OCI-LY1 (cell line): Measurements from ENCODE around the gene BARHL2.

Source experiments
- H2AFZ ChIP-seq: fragments of 200-600 bp; sonication (generic), shearing (Covaris generic); 2 replicates; pipeline ENCODE4 v1.6.0; 2014; ENCODE audit warnings: antibody characterized with exemption, mild to moderate bottlenecking, low read length
- H3F3A ChIP-seq: fragments of 200-600 bp; sonication (generic), shearing (Covaris generic); 2 replicates; pipeline ENCODE4 v1.6.0; 2014; ENCODE audit warnings: mild to moderate bottlenecking, antibody characterized with exemption, low read length, moderate library complexity; ENCODE audit not compliant: insufficient read depth
- H3K27ac ChIP-seq: fragments of 200-600 bp; sonication (generic); 2 replicates; pipeline ENCODE4 v1.5.1; 2014; ENCODE audit warnings: low read length, mixed run types, mild to moderate bottlenecking, low read depth; ENCODE audit not compliant: poor library complexity, severe bottlenecking
- H3K27me3 ChIP-seq: fragments of 200-600 bp; sonication (generic); 2 replicates; pipeline ENCODE4 v1.6.0; 2014; ENCODE audit warnings: antibody characterized with exemption, mild to moderate bottlenecking, low read length, moderate library complexity; ENCODE audit not compliant: insufficient read depth
- H3K36me3 ChIP-seq: fragments of 200-600 bp; sonication (generic); 2 replicates; pipeline ENCODE4 v1.6.1; 2014; ENCODE audit warnings: mild to moderate bottlenecking, antibody characterized with exemption, low read length, moderate library complexity, mixed read lengths; ENCODE audit not compliant: insufficient read depth
- H3K4me1 ChIP-seq: fragments of 200-600 bp; sonication (generic); 2 replicates; pipeline ENCODE4 v1.5.1; 2014; ENCODE audit warnings: mild to moderate bottlenecking, low read length, moderate library complexity; ENCODE audit not compliant: insufficient read depth, severe bottlenecking
- H3K4me2 ChIP-seq: fragments of 200-600 bp; sonication (generic), shearing (Covaris generic); 2 replicates; pipeline ENCODE4 v1.6.1; 2014; ENCODE audit warnings: low read length
- H3K4me3 ChIP-seq: fragments of 200-600 bp; sonication (generic); 2 replicates; pipeline ENCODE4 v1.5.1; 2014; ENCODE audit warnings: low read length, low read depth, mild to moderate bottlenecking, mixed read lengths; ENCODE audit not compliant: poor library complexity, severe bottlenecking
- H3K79me2 ChIP-seq: fragments of 200-600 bp; shearing (Covaris generic); 2 replicates; pipeline ENCODE4 v1.6.1; 2016; ENCODE audit warnings: mixed run types, low read length, mixed read lengths; ENCODE audit not compliant: insufficient read depth
- H3K9ac ChIP-seq: fragments of 200-600 bp; sonication (generic), shearing (Covaris generic); 2 replicates; pipeline ENCODE4 v1.6.1; 2014; ENCODE audit warnings: mild to moderate bottlenecking, low read length, mixed read lengths
- H3K9me2 ChIP-seq: fragments of 200-600 bp; sonication (generic), shearing (Covaris generic); 2 replicates; pipeline ENCODE4 v1.6.1; 2014; ENCODE audit warnings: low read depth, mild to moderate bottlenecking, low read length, mixed read lengths
- H3K9me3 ChIP-seq: fragments of 200-600 bp; shearing (Covaris generic); 2 replicates; pipeline ENCODE4 v1.6.1; 2014; ENCODE audit warnings: low read length, mixed read lengths
- H4K20me1 ChIP-seq: fragments of 200-600 bp; sonication (generic), shearing (Covaris generic); 2 replicates; pipeline ENCODE4 v1.6.0; 2016; ENCODE audit warnings: mild to moderate bottlenecking, low read length; ENCODE audit not compliant: insufficient read depth
- CTCF ChIP-seq: fragments of 200-600 bp; sonication (generic), shearing (Covaris generic); IDR thresholded peaks from 2 replicates; pipeline ENCODE4 v1.5.1; 2017; ENCODE audit warnings: mild to moderate bottlenecking, antibody characterized with exemption, low read length, moderate library complexity, mixed read lengths
- EZH2 ChIP-seq: fragments of 200-600 bp; sonication (generic), shearing (Covaris generic); IDR thresholded peaks from 2 replicates; pipeline ENCODE4 v1.8.0; 2017; ENCODE audit warnings: borderline replicate concordance, mixed run types, mild to moderate bottlenecking, antibody characterized with exemption, low read length, moderate library complexity, mixed read lengths

BARHL2 gene

GRCh38 chr1:90729504-90730242 is 12.6 kb upstream of the BARHL2 start:
- H3K27ac ChIP-seq, result no peak overlapping the region
- TF ChIP-seq EZH2, result no peak
- H4K20me1 ChIP-seq, result no peaks in the 10 kb centered on the region
- no peak overlapping the region for H3K4me3 ChIP-seq
- H3K79me2 ChIP-seq, result no peaks in the 10 kb centered on the region
- H2AFZ ChIP-seq, result no peak overlapping the region
- no peaks in the 10 kb centered on the region for H3K27me3 ChIP-seq
- no peaks in the 10 kb centered on the region for H3F3A ChIP-seq
- H3K9me3 ChIP-seq, result no peaks in the 10 kb centered on the region
- no peaks in the 10 kb centered on the region for H3K4me1 ChIP-seq
- no peaks in the 10 kb centered on the region for H3K36me3 ChIP-seq
- H3K4me2 ChIP-seq, result no peak overlapping the region
- H3K9me2 ChIP-seq, result no peaks in the 10 kb centered on the region
- H3K9ac ChIP-seq, result no peak overlapping the region

DNA sequence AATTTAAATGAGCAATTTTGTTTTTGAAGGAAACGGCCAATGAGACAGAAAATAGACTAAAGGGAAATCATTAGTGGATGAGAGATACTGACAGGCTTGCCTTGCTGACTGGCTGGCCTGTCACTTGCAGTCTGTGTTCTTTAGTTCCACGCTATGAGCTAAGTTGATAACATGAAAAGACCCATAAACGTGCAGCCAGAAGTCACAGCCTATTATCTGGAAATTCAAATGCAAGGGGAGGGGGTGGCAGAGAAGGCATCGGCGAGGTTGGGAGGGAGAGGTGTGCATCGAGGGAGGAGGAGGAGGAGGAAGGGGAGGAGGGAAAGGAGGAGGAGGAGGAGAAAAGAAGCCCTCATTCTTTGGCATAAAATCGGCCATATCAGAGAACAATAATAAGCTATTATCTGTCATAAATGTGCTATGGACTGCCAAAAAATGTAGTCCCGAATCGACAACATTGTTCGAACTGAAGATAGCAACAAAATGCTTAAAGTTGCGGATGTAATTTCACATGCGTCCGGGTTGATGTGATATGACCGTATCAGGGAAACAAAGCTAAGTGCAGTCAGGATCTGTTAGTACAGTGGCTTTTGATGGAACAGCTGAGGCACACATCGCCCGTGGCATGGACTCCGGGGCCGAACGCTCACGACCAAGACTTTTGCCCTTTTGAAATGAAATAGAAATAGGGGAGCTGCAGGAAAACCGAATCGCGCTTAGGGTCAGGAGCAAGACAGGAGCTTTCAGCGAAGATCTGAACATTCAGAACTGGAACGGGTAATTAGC is 11.6 kb upstream of the BARHL2 start:
- Histone ChIP-seq H3K9me3 (no peaks in the 10 kb centered on the region), H3K79me2 (no peaks in the 10 kb centered on the region), H3K4me1 (no peaks in the 10 kb centered on the region), H4K20me1 (no peaks in the 10 kb centered on the region), H3K4me3 (no peak overlapping the region), H3K36me3 (no peaks in the 10 kb centered on the region), H3K4me2 (no peak overlapping the region), H3K9me2 (no peaks in the 10 kb centered on the region), H2AFZ (no peak overlapping the region), H3K27me3 (no peaks in the 10 kb centered on the region), H3K27ac (no peak overlapping the region), H3K9ac (no peak overlapping the region), H3F3A (no peaks in the 10 kb centered on the region)
- TF ChIP-seq EZH2 (no peak), CTCF (no peak)

DNA sequence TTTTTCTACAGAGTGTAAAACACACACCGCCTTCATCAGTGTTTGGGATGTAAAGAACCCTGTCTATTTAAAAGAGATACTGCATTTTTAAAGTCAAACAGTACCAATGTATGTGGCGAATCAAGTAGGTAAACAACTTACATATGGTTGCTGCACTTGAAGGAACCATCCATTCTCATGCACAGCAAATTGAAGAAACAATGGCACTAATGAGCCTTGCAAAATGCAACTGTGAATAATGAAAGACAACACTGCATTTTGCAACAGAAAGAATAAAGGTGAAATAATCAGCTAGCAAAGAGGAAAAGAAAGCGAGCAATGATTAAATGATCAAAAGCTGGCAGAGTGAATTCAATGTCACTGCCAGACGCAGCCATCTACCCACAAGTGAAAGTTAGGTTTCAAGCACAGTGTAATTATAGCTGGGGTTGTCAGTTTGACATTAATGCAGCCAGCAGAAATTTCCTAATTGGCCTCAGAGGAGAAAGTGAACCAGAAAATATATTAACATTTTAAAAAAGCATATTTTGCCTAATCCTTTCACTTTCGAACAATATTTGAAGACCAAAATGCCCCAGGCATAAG is 10.9 kb upstream of the BARHL2 start:
- H3F3A ChIP-seq, result no peaks in the 10 kb centered on the region
- no peaks in the 10 kb centered on the region for H4K20me1 ChIP-seq
- no peak overlapping the region for H3K27ac ChIP-seq
- no peaks in the 10 kb centered on the region for H3K9me2 ChIP-seq
- no peak for TF ChIP-seq CTCF
- no peak for TF ChIP-seq EZH2
- no peaks in the 10 kb centered on the region for H3K4me1 ChIP-seq
- no peaks in the 10 kb centered on the region for H3K9me3 ChIP-seq
- no peak overlapping the region for H3K4me2 ChIP-seq
- no peaks in the 10 kb centered on the region for H3K27me3 ChIP-seq
- no peaks in the 10 kb centered on the region for H3K36me3 ChIP-seq
- H3K79me2 ChIP-seq, result no peaks in the 10 kb centered on the region
- H3K9ac ChIP-seq, result no peak overlapping the region
- no peak overlapping the region for H2AFZ ChIP-seq
- H3K4me3 ChIP-seq, result no peak overlapping the region
